Activated CD8-positive, alpha-beta memory T cell treated with anti-CD3 and anti-CD28 coated beads for 48 hours (primary cell): ENCODE results near the gene ATXN3.
"Not testable (repeated sequence)": the region's sequence is repeated elsewhere in the genome, so short reads cannot be mapped to it uniquely, and the experiment has no call there.

Experiments
- DNase-seq, 3 experiments: peaks; one replicate each; pipeline ENCODE4 v3.0.0-alpha.2; 2020; ENCODE audit warnings: low read depth in 2 of 3, low spot score in 2 of 3

ATXN3 gene

DNA sequence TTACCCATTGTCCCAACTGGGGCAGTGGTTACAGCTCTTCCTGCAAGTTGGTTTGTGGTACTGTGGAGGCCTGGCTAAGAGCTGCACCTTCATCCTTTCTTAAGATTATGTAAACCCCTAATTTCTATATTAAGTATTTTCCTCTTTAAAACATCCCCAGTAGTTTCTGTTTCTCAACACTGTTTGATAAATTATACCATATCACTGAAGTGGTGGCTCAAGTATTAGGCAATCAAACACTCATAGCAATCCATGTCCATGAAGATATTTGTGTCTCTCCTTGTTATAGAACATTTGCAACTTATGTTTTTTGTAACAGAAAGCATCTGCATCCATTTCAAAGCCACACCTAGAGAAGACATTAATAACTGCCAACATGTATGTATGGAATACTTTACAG is 31.8 kb downstream of the ATXN3 start:
- no peak for DNase-seq

DNA sequence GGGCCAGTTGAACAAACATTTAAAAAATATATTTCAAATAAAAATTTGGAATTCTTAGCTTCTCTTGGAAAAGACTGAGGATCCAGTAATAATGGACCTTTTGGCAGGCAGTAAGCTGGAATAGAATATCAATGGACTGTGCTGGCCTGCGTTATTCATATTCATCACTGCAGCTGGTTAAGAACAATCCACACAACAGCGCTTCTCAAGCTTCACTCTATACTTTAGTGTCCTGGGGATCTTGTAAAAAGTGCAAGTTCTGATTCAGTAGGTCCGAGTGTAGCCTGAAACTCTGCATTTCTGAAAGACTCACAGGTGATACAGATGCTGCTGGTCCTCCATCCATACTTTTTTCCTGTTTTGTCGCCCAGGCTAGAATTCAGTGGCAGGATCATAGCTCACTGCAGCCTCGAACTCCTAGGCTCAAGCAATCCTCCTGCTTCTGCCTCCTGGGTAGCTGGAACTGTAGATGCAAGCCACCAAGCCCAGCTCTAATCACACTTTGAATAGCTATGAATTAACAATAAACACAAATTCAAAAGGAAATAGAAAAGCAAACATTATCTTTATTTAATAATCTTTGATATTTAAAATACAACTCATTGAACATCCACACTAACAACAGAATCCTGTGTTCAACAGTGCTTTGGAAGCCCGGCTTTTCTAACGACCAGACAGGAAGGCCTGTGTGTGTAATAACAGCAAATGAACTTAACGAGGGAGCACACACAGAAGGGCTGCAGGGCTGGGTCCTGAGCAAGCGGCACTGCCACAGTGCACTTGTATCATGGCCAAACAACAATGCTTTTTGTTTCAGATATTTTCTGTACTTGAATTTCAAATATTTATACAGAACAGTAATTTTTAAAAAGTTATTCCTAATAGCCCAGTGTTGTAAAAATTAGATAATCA is 48.1 kb downstream of the ATXN3 start:
- DNase-seq = no peak

- no peak for DNase-seq
Observed at GRCh38 chr14:92049781-92050180, 56.6 kb downstream of the ATXN3 start.

- not testable (repeated sequence) for DNase-seq
Observed at GRCh38 chr14:92049221-92049620, 57.2 kb downstream of the ATXN3 start.

- DNase-seq = not testable (repeated sequence)
Observed at GRCh38 chr14:92045904-92046303, 60.5 kb downstream of the ATXN3 start.

- DNase-seq = not testable (repeated sequence)
Observed at GRCh38 chr14:92041766-92042165, 64.6 kb downstream of the ATXN3 start.

DNA sequence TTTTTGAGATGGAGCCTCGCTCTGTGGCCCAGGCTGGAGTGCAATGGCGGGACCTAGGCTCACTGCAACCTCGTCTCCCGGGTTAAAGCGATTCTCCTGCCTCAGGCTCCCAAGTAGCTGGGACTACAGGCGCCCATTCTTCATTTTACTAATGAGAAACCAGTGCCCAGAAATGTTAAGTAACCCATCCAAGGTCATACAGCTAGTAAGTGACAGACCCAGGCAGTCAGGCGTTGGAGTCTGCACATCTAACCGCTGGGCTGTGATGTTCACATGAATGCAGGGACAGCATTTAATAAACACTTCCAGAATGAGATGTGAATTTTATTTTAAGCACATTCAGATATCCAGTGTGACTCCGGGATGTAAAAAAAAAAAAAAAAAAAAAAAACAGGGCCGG is 65.2 kb downstream of the ATXN3 start:
- DNase-seq = no peak

DNA sequence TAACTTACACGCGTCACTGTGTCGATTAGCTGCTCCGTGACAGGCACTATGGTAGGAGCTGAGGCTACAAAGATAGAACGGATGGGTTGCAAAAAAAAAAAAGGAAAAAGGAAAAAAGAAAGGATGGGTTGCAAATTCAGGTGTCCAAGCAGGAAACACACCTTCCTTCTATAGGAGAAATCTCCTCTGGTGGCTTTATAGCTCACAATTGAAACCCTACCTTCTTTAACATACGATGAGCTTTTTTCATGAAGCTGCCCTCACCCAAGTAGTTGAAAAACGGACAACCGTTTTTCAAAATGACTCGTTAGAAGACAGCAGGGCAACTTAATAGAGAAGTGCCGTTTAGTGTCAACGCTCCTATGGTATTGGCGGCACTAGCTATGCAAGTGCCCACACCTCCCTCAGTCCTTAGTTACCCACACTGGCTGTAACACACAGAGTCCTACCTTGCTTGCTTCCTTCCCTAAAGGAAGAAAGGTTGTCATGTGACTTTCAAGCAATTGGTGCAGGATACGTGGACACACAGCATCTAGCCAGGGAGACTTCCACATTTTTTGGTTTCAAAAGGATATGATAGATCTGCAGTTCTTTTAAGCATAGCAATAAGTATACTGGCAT is 65.8 kb downstream of the ATXN3 start:
- DNase-seq = no peak

- peak; percentile 86 to 93 (median 92) for DNase-seq
Observed at GRCh38 chr14:92039719-92040430, 66.5 kb downstream of the ATXN3 start, which contains the start of gene TRIP11. Gene TRIP11 (minus strand): TSS chr14:92040059. CDS start chr14:92039685, 374 bp downstream.

DNA sequence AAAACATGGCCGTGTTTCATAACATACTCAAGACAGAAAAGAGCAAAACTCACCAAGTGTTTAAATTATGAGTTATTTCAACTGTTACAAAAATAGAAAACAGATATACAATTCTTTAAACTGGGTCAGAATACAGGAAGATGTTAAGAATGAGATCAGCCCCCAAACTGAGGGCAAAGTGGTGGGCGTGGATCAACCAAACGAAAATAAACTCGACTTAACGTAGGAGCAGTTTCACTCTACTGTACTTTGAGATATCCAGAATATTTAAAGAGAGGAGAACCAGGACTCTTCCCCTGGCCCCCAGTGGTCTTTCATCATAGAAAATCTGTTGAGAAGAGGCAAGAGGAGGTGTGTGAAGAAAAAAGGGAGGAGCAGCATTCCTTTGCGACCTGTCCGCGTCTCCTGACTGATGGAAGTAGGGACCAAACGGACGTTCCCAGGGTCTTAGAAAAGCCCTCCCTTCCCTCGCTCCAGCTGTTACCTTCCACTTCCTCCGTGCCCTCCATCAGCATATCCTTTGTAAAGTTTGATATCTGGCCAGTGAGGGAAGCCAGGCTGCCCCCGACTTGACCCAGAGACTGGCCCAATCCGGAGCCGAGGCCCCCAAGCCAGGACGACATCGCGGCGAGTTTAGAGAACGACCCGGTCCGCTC is 67.2 kb downstream of the ATXN3 start:
- DNase-seq = peak in 1 of 3 experiments; percentile 8

DNA sequence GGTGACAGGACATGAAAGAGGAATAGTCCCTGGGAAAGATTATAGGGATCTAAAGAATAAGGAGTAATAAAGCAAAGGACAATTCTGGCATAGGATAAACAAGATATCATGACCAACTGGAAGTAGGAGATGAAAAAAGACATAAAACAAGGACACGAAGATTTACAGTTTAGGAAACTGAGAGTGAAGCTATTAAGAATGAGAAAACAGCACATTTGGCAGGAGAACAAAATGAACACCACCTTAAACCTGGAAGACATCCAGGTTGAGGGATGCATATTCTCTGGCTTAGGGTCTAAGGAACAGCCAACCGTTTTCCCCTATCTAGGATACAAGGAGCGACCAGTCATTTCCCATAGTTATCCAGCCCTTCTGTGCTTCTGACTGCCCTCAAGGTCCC is 68.4 kb downstream of the ATXN3 start:
- DNase-seq = no peak

DNA sequence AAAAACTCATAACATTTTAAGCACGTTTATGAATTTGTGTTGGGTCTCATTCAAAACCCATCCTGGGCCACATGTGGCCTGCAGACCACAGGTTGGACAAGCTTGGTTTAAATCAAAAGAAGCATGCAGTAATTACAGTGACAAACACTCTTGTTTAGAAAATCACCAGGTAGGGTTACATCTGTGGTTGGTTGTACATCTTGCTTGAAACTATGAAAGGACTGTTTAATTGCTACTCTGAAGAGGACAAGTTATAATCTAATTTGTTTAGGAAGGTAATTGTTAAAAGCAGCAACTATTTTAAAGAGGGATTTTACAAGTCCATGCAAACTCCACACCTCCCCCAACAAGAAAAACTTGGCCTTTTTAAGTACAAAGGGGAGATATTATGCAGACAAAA is 70.5 kb downstream of the ATXN3 start:
- DNase-seq = no peak

GRCh38 chr14:92033906-92034687 is 72.3 kb downstream of the ATXN3 start:
- no peak for DNase-seq

DNA sequence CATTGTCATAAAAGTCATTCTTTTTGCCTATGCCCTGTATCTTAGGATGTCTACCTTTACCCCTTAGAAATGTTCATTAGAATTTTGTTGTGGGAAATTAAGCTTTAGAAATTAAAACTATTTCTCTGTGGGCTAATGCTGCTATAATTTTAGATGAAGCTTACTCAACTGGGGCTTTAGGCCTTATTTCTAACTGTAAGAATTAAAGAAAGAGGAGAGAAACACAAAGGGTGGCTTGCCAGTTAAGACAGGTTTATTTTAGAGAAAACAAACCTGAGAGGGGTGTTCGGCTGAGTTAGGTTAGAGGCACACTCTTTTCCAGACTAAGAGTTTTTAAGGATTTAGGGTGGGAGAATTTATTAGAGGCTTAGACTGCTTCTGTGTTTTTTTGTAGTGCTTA is 72.9 kb downstream of the ATXN3 start:
- DNase-seq = no peak

GRCh38 chr14:92026548-92027190 is 79.7 kb downstream of the ATXN3 start:
- DNase-seq = no peak

DNA sequence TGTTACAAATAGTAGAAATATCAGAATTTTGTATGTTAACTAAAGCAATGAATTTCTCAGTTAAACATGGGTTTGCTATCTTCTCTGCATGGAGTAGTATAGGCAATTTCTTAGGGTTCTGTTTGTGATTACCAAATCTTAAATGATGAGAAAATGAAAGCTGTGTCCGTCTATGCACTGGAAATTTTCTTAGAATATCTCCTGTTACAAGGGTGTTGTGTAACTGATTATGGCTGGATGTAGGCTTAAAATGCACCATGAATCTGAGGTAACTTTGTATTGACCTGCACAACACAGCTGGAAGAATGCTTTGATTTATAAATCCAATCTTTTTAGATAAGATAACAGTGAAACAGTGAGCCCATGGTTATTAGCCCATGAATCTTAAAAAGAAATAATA is 84.3 kb downstream of the ATXN3 start:
- no peak for DNase-seq

DNA sequence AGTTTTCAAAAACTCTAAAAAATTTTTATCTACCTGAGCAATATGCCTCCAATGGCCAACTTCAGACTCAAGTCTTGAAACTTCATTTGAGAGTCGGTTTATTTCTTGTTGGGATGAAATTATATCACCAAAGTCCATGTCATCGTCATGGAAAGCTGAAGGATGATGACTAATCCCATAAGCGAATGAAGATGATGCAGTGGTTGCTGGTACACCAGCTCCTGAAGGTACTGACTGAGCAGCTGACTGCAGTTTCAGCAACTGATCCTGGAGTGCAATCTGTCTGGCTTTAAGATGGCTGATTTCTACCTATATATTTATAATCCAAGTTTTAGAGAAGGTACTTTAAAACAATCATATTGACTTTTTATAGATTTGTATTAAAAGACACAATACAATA is 84.9 kb downstream of the ATXN3 start:
- DNase-seq = no peak

DNA sequence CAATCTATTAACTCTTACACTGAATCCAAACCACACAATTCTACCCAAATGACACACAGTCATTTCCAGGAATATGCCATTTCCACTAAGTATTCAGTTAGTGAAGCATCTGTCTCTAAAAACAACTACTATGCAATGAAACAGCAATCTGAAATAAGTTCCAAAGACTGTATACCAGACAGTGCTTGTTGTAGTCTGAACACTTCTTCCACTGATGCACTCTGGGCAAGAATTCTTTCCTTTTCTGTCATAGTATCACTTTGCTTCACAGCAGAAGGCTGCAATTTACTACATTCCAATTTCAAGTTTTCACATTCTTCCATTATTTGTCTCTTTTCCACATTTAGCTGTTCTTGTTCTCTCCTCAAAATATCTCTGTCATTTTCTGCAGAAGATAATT is 92.3 kb downstream of the ATXN3 start:
- DNase-seq = no peak

GRCh38 chr14:92012121-92012748 is 94.1 kb downstream of the ATXN3 start:
- DNase-seq = no peak

DNA sequence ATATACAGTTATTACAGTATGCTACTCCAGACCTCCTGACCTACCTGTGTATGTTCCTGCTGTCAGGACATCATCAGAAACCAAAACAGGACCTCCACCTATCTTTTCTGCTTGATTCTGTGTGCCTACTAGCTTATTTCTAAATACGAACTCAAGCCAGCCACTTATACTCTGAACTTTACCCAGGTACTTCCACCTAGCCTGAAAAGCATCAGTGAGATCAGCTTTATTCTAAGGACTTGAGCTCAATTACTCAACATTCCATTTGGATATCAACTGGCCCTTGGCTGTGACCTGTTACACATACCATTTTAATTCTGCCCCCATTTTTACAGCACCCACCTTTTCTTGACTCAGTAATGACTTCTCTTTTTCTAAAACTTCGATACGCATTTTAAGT is 95.7 kb downstream of the ATXN3 start:
- DNase-seq = no peak
